GM18868 (cell line): ENCODE measurements around the gene C17orf114.

Source experiments
- ATAC-seq: cut with Tn5 transposase; IDR thresholded peaks from one replicate; pipeline ENCODE4 v1.9.1; 2021; ENCODE audit warnings: mild to moderate bottlenecking, moderate library complexity; ENCODE audit not compliant: unreplicated experiment

C17orf114 gene

DNA sequence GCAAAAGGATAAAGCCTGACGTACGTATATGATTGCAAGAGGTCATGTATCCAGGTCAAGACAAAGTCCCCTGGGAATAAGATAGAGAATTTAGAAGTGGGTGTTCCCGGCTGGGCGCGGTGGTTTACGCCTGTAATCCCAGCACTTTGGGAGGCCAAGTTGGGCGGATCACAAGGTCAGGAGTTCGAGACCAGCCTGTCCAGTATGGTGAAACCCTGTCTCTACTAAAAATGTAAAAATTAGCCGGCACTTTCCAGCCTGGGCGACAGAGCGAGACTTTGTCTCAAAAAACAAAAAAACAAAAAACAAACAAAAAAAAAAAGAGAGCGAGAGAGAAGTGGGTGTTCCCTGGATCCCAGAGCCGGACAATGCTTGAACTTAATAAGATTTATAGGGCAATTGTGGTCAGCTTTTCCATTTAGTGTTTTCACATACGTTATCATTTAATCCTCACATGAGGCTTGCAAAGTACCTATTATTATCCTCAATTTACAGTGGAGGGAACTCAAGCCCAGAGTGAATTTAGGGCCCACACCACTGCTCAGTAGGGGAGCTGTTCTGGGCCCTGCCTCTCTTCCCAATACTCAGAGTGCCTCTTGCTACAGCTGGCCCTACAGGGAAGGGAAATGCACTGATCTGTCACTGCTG lies 13.8 kb downstream of the C17orf114 start:
- ATAC-seq = no peak

DNA sequence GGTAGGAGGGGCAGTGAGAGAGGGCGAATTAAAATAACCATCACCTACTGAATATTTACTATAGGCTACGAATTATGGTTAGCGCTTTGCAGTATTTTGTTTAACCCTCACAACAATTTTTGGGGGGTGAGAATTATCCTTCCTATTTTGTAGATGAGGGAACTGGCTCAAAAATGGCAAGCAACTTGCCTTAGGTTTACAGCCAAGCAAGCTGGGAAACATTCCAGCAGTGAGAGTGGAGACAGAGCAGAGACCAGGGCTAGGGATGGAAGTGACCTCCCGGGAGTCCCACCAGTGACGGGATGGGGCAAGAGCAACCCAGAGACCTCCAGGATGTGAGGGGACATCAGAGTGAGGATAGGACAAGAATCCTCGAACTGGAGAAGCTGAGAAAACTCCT lies 15.6 kb downstream of the C17orf114 start:
- ATAC-seq = no peak

DNA sequence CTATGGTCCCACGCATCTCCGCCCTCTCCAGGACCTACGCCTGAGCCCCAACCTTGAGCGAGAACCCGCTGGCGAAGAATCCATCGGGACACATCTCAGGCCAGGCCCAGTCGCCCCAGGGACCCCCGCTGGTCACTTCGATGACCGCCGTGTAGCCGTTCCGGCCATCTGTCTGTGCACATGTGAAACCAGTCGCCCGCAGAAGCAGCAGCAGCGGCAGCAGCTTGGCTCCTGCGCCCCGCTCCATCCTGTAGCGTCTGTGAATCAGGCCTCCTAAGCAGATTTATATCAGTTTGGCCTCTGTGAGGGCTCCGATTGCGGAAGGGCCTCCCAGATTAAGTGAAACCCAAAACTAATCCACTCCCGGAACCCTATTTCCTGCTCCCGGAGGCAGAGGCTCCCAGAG lies 16.0 kb downstream of the C17orf114 start, which contains the start of gene VMO1:
VMO1 (minus strand) TSS at position 259 of the 406 bp plus-strand sequence; CDS start at position 247, 12 bp downstream.
- no peak for ATAC-seq

DNA sequence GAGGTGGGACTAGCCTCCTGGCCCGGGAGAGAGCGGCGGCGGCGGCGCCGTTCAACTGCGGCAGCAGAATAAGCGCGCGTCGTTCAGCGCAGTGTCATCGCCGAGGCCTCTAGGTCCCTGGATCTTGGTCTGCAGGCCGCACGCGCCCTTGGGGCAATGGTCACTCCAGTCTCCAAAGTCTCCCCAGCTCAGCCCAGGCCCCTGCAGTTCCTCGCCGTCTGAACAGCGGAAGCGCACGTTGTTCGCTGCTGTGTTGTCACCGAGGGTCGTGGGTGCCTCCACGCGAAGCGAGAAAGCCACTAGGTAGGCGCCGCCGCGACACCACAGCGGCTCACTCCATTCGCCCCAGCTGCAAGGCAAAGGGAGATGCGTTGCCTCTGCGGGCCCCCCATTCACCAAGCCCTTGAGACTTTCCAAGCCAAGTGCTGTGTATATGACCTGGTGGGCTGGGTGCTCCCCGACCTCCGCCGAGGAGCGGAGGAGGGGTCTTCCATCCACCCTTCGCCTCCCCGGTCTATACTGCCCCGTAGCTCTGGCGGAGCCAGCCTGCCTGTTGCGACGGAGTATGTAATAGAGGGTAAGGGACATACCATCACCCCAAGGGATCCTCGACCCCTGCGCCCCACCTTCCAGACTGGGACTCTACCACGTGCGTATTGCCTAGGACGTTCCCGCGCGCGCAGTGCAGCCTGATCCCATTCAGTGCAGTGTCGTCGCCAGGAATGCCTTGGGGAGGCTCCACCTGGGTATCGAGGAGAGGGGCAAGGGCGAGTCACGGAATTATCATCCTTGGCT lies 16.6 kb downstream of the C17orf114 start:
- no peak for ATAC-seq

DNA sequence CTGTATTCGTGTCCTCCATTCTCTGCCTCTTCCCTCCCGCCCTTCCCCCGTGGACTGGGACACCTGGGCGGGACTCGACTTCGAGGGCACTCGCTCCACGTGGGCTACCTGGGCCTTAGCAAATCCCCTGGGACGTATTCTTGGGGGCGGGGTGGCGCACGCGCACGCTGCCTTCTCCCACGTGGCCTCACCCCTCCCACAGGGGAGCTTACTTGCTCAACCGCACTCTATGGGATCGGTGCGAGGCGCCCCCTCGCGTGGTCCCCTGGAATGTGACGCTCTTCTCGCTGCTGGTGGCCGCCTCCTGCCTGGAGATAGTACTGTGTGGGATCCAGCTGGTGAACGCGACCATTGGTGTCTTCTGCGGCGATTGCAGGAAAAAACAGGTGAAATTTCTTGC lies 19.5 kb downstream of the C17orf114 start:
- no peak for ATAC-seq

DNA sequence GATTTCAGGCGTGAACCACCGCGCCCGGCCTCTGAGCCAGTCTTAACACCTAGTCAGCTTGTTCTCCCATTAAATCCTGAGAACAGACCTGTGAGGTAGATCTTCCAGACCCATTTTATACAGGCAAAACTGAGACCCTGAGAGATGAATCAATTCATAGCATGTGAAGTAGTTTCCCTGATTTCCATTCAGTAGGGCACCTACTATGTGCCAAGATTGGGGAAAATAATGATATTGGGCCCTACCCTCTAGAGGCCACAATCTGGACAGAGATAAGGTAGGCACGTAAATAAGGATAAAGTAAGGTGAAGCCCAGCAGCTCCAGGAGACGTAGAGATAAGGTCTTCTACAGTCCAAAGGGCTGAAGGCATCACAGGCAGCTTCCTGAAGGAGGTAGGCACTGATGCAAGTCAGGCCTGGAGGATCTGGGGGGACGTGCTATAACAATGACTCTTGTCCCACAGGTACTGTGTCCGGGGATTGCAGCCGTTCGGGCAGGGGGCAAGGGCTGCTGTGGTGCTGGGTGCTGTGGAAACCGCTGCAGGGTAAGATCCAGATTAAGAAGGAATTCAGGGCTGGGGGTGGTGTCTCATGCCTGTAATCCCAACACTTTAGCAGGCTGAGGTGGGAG lies 21.7 kb downstream of the C17orf114 start:
- ATAC-seq = no peak

DNA sequence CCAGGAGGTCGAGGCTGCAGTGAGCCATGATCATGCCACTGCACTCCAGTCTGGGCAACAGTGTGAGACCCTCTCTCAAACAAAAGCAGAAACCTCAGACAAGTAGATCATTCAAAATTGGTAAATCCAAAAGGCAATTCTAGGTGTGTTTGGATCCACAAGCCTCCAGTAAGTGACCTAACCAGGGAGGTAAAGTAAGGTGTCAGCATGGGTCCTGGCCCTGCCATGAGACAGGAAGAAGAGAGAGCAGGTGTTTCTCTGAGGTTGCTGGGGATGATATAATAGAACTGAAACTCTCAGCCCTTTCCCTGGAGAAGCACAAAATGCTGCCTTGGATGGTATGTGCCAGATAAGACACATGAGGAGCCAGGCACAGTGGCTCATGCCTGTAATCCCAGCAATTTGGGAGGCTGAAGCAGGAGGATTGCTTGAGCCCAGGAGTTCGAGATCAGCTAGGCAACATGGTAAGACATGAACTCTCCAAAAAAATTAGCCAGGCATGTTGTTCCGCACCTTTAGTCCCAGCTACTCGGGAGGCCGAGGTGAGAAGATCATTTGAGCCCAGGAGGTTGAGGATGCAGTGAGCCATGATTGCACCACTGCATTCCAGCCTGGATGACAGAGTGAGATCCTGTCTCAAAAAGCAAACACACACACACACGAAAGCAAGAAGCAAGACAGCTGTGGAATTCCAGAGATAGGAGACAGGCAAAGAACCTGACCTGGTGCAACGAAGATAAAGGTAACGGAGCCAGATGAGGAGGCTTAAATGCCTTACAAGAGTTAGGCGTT lies 24.0 kb downstream of the C17orf114 start:
- no peak for ATAC-seq

DNA sequence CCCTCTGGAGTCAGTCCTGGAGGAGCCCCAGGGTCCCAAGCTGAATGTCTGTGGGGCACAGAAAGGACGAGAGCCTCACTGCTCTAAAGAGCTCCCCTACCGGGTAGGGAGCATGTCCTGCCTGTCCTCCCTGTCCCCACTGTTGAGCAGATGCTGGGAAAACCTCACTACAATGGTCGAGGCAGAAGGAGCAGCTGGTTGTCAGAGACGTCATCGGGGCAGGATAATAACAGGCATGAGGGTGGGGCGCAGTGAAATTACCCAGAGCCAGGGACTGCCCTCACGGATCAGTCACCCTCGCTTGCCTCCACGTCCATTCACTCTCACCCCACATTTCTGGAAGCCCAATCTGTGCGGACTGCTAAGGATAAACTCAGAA lies 29.9 kb downstream of the C17orf114 start:
- ATAC-seq = no peak

DNA sequence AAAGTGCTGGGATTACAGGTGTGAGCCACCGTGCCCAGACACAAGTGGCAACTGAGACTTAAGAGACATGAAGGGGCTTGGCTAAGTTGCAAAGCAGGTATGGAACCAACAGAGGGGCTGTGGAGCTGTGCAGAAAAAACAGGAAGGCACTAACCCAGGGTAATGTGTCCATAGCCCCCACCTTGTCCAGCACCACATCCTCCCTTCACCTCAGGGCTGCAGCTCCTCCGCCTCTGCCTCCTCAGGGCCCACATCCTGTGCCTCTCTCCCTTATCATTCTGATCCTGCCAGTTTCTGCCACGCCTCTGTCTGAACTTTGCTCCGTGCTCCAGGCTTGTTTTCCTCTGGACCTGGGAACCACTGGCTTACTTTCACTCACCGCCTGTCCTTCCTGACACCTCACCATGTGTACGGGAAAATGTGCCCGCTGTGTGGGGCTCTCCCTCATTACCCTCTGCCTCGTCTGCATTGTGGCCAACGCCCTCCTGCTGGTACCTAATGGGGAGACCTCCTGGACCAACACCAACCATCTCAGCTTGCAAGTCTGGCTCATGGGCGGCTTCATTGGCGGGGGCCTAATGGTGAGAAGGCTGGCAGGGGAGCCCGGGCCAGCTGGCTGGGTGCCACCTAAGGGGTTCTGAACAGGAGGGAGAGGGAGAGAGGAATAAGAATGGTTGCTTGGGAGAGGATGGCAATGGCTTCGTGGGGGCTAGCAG lies 30.5 kb downstream of the C17orf114 start, which contains the start of gene TM4SF5:
TM4SF5 (plus strand) TSS at position 368 of the 716 bp plus-strand sequence; CDS start at position 405, 37 bp downstream.
- ATAC-seq = no peak

DNA sequence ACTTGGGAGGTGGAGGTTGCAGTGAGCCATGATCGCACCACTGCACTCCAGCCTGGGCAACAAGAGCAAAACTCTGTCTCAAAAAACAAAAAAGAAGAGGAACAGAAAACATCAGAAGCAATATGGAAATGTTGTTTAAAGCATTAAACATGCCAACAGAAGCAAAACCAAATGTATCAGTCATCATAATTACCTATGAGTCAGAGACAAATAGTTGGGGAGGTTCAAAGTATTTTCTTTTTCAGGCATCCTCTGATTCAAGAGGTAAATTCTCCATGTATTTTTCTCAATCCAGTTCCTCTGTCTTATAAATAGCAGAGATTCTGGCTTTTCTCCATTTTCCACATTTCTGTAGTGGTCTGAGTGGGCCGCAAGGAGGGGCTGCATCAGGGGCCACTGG lies 32.5 kb downstream of the C17orf114 start:
- no peak for ATAC-seq

DNA sequence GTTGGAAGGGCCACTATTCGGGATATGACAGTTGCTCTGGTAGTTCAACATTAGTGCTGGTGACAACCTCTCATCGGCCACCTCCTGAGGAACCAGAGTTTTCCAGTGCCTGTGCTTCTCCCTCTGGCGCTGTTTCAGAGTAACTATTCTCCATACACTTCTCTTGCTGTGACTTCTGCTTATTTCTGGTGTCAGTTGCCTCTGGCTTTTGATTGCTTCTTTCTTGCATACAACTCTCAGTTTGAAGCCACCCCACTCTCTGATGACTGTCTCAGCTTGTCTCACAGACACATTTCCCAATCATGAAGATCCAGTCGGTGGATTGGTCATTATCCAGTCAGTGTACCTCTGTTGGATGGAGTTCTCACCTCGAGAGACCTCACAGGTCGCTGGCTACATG lies 33.8 kb downstream of the C17orf114 start:
- ATAC-seq = no peak

DNA sequence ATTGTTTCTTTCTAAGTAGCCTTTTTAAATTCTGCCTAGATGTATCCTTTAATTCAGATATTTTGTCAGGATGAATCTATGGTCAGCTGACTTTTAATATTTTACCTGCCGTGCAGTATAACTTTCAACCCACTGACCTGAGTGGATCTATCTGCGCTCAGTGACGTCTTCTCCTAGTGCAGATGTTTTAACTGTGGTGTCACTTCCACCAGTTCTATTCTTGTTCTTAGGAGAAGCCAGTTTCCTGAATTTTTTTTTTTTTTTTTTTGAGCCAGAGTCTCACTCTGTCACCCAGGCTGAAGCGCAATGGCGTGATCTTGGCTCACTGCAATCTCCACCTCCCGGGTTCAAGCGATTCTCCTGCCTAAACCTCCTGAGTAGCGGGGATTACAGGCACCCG lies 35.4 kb downstream of the C17orf114 start:
- ATAC-seq = no peak

DNA sequence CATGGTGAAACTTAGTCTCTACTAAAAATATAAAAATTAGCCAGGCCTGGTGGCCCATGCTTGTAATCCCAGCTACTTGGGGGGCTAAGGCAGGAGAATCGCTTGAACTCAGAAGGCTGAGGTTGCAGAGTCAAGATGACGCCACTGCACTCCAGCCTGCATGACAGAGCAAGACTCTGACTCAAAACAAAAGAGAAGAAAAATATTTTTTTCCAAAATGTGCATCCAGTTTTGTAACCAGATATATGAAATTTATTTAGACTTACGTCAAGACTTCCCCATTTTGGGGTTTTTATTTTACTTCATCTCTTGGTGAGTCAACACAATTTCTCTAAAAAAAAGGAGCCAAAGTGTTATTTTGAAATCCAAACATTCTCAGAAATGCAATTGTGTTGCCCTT lies 35.9 kb downstream of the C17orf114 start:
- ATAC-seq = no peak

DNA sequence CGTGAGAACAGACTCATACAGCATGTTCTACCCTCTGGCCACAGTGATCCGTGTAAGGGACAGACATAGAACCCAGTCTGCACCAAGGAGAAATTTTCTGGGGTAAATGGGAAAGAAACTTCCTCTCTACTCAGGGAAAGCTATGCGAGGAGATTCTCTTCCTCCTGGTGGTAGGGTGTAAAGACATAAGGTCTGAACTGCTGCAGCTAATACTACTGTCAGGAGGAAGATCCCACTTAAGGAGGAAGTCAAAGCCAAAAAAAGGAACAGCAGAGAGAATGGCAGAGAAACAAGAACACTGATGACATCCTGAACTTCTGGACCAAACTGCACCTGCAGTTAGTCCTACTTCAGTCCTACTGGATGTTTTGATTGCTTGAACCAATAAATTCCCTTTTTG lies 37.5 kb downstream of the C17orf114 start:
- no peak for ATAC-seq

DNA sequence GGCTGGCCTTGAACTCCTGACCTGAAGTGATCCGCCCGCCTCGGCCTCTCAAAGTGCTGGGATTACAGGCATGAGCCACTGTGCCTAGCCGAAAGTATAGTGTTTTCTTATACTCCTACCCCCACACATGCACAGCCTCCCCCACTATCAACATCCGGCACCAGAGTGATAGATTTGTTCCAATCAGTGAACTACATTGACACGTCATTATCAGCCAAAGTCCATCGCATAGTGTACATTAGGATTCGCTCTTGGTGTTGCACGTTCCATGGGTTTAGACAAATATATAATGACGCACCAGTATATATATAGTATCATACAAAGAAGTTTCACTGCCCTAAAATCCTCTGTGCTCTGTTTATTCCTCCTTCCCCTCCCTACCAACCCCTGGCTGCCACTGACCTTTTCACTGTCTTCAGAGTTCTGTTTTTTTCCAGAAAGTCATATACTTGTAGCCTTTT lies 42.3 kb downstream of the C17orf114 start:
- ATAC-seq = no peak

DNA sequence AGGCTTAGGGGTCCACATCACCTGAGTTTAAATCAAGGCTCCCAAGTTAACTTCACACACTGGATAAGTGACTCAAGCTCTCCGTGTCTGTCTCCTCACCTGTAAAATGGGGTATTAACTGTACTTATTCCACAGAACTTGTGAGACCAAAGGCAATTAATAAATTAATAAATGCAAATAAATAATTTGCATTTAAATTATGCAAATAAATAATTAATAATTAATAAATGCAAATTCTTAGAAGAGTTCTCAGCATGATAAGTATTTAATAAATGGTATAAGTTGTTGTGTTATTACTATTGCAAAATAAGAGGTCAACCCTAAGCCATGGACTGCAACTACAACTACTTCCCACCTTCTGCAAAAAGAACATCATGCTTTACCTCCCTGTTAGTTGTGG lies 48.7 kb downstream of the C17orf114 start:
- ATAC-seq = no peak

DNA sequence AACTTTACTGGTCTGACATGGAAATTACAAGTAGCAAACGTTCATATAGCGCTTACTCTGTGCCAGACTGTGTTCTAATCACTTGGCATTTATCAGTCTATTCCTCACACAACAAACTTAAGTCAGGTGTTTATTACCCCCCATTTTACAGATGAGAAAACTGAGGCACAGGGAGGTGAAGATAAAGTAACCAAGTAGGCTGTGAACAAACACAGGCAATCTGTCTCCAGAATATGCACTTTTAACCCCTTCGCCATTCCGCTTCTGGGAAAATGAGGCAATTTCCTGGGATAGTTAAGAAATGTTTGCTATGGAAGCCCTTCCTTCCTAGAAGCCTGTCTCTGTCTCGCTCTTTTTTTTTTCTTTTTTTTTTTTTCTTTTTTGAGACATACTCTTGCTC lies 50.2 kb downstream of the C17orf114 start:
- ATAC-seq = no peak
